GM12891 (cell line): Measurements from ENCODE around the gene PLAAT4.

ENCODE experiments used
- POLR2A ChIP-seq: IDR thresholded peaks from 2 replicates; pipeline ENCODE4 v1.6.1; 2011; ENCODE audit warnings: low read depth, low read length, control low read depth
- POLR2AphosphoS5 ChIP-seq: IDR thresholded peaks from 2 replicates; pipeline ENCODE4 v1.6.1; 2011; ENCODE audit warnings: low read depth, low read length, control low read depth
- SPI1 ChIP-seq: IDR thresholded peaks from 2 replicates; pipeline ENCODE4 v1.6.1; 2011; ENCODE audit warnings: low read depth, low read length, control low read depth
- TAF1 ChIP-seq: IDR thresholded peaks from 2 replicates; pipeline ENCODE4 v1.6.1; 2011; ENCODE audit warnings: low read depth, low read length, control low read depth

GRCh38 chr11:63508009-63508408 is 28.6 kb upstream of the PLAAT4 start:
- TF ChIP-seq POLR2A (no peak), POLR2AphosphoS5 (no peak), SPI1 (no peak), TAF1 (no peak)
